Spleen (tissue), 7 donors: ENCODE measurements around the gene TRIM40.

Source experiments
- CTCF ChIP-seq, 11 experiments: fragments of 200-600 bp in 7 of 11; fragments of 450-650 bp in 4 of 11; sonication (generic) in 4 of 11; IDR thresholded peaks in 8 of 11; conservative IDR thresholded peaks in 3 of 11; 1 replicate in 7 of 11; 2 replicates in 4 of 11; pipeline versions ENCODE4 v1.4.0 to v1.8.0; 2016 to 2021; ENCODE audit warnings: antibody characterized with exemption in 11 of 11, inconsistent platforms in 4 of 11, mild to moderate bottlenecking in 1 of 11
- POLR2A ChIP-seq, 3 donors: fragments of 450-650 bp; IDR thresholded peaks; one replicate each; pipeline ENCODE4 v1.5.1; 2017; ENCODE audit warnings: antibody characterized with exemption in 3 of 3, mild to moderate bottlenecking in 1 of 3
- POLR2AphosphoS5 ChIP-seq, 3 donors: sonication (generic); formaldehyde crosslinking; IDR thresholded peaks; one replicate each; pipeline ENCODE4 v1.5.1; 2017; ENCODE audit warnings: antibody characterized with exemption in 3 of 3
- donor health status: DM: no; HTN: no; CAD: no; lungs with moderate emphysema.
- donor health status: DM: no; HTN: no; CAD: no.
- donor health status: DM: no; HTN: no; CAD: no.

GRCh38 chr6:30145818-30146217 lies 9.9 kb downstream of the TRIM40 start:
- TF ChIP-seq CTCF (IDR thresholded peaks at IDR 0.05 in 8 of 11, conservative IDR thresholded peaks at IDR 0.05 in 3 of 11) (no peak), POLR2AphosphoS5 (IDR thresholded peaks at IDR 0.05) (no peak), POLR2A (IDR thresholded peaks at IDR 0.05) (no peak)
